Endothelial cell of umbilical vein (primary cell): Measurements from ENCODE around the gene RPS19BP1. TPM values are rescaled to one million over a fixed set of nuclear protein-coding genes. Genes with fewer than 3 reads are reported as not detected.

Experiments used
- BruUV-seq: library from RNA; stranded (reverse); fragments of 400-500 nt; replicated peaks from 2 replicates; lab custom pipeline; 2021; lab: Mats Ljungman, UMichigan
- CTCF ChIA-PET: fragments of 300-600, 350-600 bp; sonication (Branson Sonifier 250); formaldehyde crosslinking; loops from one replicate; lab custom pipeline; 2021; ENCODE audit warnings: antibody characterized with exemption, inconsistent platforms; lab: Charles Lee
- POLR2A ChIA-PET: fragments of 300-600, 350-600 bp; sonication (Branson Sonifier 250); formaldehyde crosslinking; loops from one replicate; lab custom pipeline; 2021; ENCODE audit warnings: antibody characterized with exemption, inconsistent platforms; lab: Charles Lee
- DNase-seq: peaks from one replicate; pipeline ENCODE4 v3.0.0-alpha.2; 2011; ENCODE audit warnings: low read depth, low spot score
- FAIRE-seq: peaks from 2 replicates; lab custom pipeline; 2011; peaks lifted over from hg19 to GRCh38; lab: Jason Lieb, UNC
- H2AFZ ChIP-seq: 2 replicates; pipeline ENCODE4 v1.6.0; 2012; ENCODE audit warnings: low read depth, low read length, control low read depth, inconsistent platforms
- H3K27ac ChIP-seq: 2 replicates; pipeline ENCODE4 v1.5.1; 2011; ENCODE audit warnings: low read depth, mild to moderate bottlenecking, control low read depth, low read length, moderate library complexity; ENCODE audit not compliant: insufficient read depth
- H3K27me3 ChIP-seq, 2 experiments: 2 replicates each; pipeline versions ENCODE4 v1.6.0 to v1.6.1; 2011; ENCODE audit warnings: low read length in 2 of 2, mixed read lengths in 1 of 2; ENCODE audit not compliant: control insufficient read depth in 2 of 2, insufficient read depth in 2 of 2
- H3K36me3 ChIP-seq, 2 experiments: 2 replicates in 1 of 2; 3 replicates in 1 of 2; pipeline ENCODE4 v1.5.1; 2011; ENCODE audit warnings: low read length in 2 of 2, mild to moderate bottlenecking in 1 of 2, moderate library complexity in 1 of 2; ENCODE audit not compliant: control insufficient read depth in 2 of 2, insufficient read depth in 2 of 2; ENCODE audit errors: extremely low read depth in 1 of 2
- H3K4me1 ChIP-seq: 3 replicates; pipeline ENCODE4 v1.5.1; 2011; ENCODE audit warnings: mild to moderate bottlenecking, low read length; ENCODE audit not compliant: control insufficient read depth, insufficient read depth; ENCODE audit errors: extremely low read depth
- H3K4me2 ChIP-seq: 2 replicates; pipeline ENCODE4 v1.6.1; 2011; ENCODE audit warnings: low read length, control low read depth, mixed read lengths; ENCODE audit not compliant: insufficient read depth
- H3K4me3 ChIP-seq, 3 experiments: fragments of 200-600 bp in 1 of 3; sonication (generic), shearing (Covaris generic) in 1 of 3; replicated peaks in 1 of 3; 2 replicates each; pipeline ENCODE4 v1.5.1; 2011 to 2016; ENCODE audit warnings: control low read depth in 3 of 3, low read length in 3 of 3, mild to moderate bottlenecking in 2 of 3, inconsistent platforms in 1 of 3, low read depth in 1 of 3, moderate library complexity in 1 of 3; ENCODE audit not compliant: insufficient read depth in 1 of 3
- H3K79me2 ChIP-seq: 2 replicates; pipeline ENCODE4 v1.6.0; 2012; ENCODE audit warnings: low read length, inconsistent platforms; ENCODE audit not compliant: control insufficient read depth, insufficient read depth
- H3K9ac ChIP-seq: replicated peaks from 2 replicates; pipeline ENCODE3; 2011; ENCODE audit warnings: low read length, control low read depth; ENCODE audit not compliant: insufficient read depth; ENCODE audit errors: extremely low read depth
- H3K9me1 ChIP-seq: replicated peaks from 3 replicates; pipeline ENCODE4 v1.6.0; 2011; ENCODE audit warnings: mild to moderate bottlenecking, low read length; ENCODE audit not compliant: control insufficient read depth, insufficient read depth; ENCODE audit errors: extremely low read depth
- H3K9me3 ChIP-seq: replicated peaks from 2 replicates; pipeline ENCODE4 v1.5.1; 2012; ENCODE audit warnings: low read length, inconsistent platforms; ENCODE audit not compliant: control insufficient read depth, insufficient read depth
- H4K20me1 ChIP-seq: replicated peaks from 2 replicates; pipeline ENCODE3; 2011; ENCODE audit warnings: mild to moderate bottlenecking, low read length; ENCODE audit not compliant: control insufficient read depth, insufficient read depth; ENCODE audit errors: extremely low read depth
- EZH2 ChIP-seq: IDR thresholded peaks from 2 replicates; pipeline ENCODE4 v1.6.1; 2012; ENCODE audit warnings: borderline replicate concordance, low read depth, mild to moderate bottlenecking, moderate library complexity, low read length, inconsistent platforms; ENCODE audit not compliant: severe bottlenecking
- MAX ChIP-seq: IDR thresholded peaks from 2 replicates; pipeline ENCODE4 v1.6.1; 2011; ENCODE audit not compliant: insufficient read depth, insufficient read length
- MYC ChIP-seq: IDR thresholded peaks from one replicate; pipeline ENCODE4 v1.6.1; 2011; ENCODE audit warnings: mild to moderate bottlenecking, low read depth, low read length
- dilution Hi-C: fragments of 300-500 bp; cut with MboI; formaldehyde crosslinking; loops from one replicate; pipeline ENCODE4 v1.15.0; 2019; ENCODE audit warnings: low sequenced_read_pairs; ENCODE audit not compliant: extremely low pct_ligation_motif_present
- intact Hi-C: fragments of 100-400 bp; cut with micrococcal nuclease; formaldehyde crosslinking; loops from one replicate; pipeline ENCODE4 v1.10.0; 2022
- polyA plus RNA-seq, 4 experiments: library from polyadenylated mRNA; depleted of rRNA in 3 of 4; stranded (reverse) in 3 of 4; unstranded in 1 of 4; fragments of >200 nt; gene quantifications; 2 replicates each; pipeline versions ENCODE4 v1.2.1 to v1.2.3, GENCODE V29; 2011 to 2012; ENCODE audit warnings: missing spikeins in 1 of 4
- total RNA-seq: library from RNA; stranded (reverse); gene quantifications from 2 replicates; pipeline ENCODE4 v1.2.3, GENCODE V29; 2021

RPS19BP1 gene
- total and polyA plus RNA-seq, 2 donors (not counting 3 experiments of a cell fraction or from before 2014, with no cell fraction given): 66.6 to 84.3 TPM

DNA sequence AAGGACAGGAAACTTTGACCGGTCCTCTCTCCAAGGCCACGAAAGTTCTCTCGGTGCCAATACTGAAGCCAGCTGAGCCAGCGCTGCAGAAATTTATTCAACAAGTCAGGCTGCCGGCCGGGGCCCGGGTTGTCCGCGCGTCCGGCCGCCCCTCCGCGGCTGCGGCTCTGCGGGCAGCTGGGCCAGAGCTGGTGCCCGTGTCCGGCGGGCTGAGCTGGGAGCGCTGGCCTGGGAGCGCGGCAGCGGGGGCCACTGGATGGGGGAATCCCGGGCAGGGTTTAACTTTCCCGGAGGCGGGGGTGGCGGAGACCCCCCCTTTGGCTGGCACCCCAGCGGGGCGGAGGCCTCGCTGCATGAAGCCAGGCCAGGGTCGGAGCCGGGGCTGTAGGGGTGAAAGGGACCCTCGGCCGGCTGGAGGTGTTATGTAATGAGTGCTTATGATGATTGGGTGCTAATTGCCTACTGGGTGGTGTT lies 25.7 kb upstream of the RPS19BP1 start:
- H3K9ac ChIP-seq: no peak overlapping the region
- no peaks in the 10 kb centered on the region for H4K20me1 ChIP-seq
- no peak overlapping the region for H3K4me2 ChIP-seq
- FAIRE-seq (no peak), DNase-seq (no peak)
- H3K4me1 ChIP-seq: no peaks in the 10 kb centered on the region
- POLR2A ChIA-PET: no interaction called here
- no peaks in the 10 kb centered on the region for H3K79me2 ChIP-seq
- BruUV-seq: no TSS peak
- peaks cover 31 to 33% of the 10 kb centered on the region in 2 experiments for H3K27me3 ChIP-seq
- CTCF ChIA-PET: interaction anchor here (2.2 to 5.5 kb wide), 2 partner anchors 250 to 466 kb away, joined by 17 to 52 read pairs; no protein-coding TSS in a partner anchor
- TF ChIP-seq MYC (no peak), MAX (no peak), EZH2 (peak; percentile 68)
- no peaks in the 10 kb centered on the region for H3K9me3 ChIP-seq
- H3K27ac ChIP-seq: no peak overlapping the region
- H3K4me3 ChIP-seq: no peak overlapping the region
- no peaks in the 10 kb centered on the region for H3K9me1 ChIP-seq
- no peaks in the 10 kb centered on the region for H3K36me3 ChIP-seq
- dilution Hi-C loops: loop anchor here (25.0 kb wide), 1 partner anchor 454 kb away; no protein-coding TSS in a partner anchor
- intact Hi-C loops: no loop called here
- H2AFZ ChIP-seq: no peak overlapping the region

DNA sequence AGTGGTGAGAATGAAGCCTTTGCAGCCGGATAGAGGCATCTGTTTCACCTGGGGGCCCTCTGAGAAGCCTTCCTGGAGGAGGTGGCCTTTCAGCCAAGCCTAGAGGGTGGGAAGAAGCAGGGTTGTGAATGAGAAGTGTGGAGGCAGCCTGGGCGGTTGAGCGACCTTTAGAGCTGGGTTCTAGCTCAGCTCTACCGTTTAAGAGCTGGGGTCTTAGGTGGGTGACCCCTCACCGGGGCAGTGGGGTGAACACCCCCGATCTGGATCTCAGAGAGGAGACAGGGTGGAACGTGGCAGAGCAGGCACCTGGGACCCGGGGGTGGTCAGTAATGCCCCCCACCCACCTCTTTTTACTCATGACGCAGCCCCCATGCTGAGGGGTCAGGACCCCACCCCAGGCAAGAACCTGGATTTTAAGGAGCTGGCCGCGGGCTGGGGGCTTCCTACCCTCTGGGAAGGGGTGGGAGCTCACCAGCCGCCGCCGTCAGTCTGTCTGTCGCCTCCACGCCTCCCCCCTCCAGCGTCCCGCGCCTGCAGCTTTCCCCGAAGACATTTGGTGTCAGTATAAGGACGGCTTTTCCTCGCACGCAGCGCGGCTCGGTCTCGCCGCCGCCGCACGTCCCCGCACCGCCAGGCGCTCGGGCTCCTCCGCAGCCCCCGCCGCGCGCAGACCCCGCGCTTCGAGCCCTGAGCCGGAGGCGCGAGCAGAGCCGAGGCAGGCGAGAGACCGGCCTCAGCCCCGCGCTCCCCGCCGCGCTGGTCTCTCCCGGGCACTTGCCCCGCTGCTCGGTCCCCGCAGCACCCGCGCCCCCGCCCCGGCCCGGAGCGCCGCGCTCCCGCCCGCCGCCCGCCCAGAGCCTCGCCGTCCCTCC lies 24.7 kb upstream of the RPS19BP1 start:
- H3K79me2 ChIP-seq: no peaks in the 10 kb centered on the region
- H3K4me2 ChIP-seq: no peak overlapping the region
- DNase-seq (no peak), FAIRE-seq (no peak)
- ChIA-PET CTCF (interaction anchor here (0.7 to 5.5 kb wide), 5 partner anchors 13 to 479 kb away, joined by 3 to 52 read pairs (median 4); no protein-coding TSS in a partner anchor), POLR2A (no interaction called here)
- TF ChIP-seq EZH2 (peak; percentile 88), MAX (no peak)
- H3K9me1 ChIP-seq: no peaks in the 10 kb centered on the region
- no TSS peak for BruUV-seq
- no peaks in the 10 kb centered on the region for H3K9me3 ChIP-seq
- H3K27ac ChIP-seq: no peak overlapping the region
- dilution Hi-C loops: loop anchor here (25.0 kb wide), 1 partner anchor 455 kb away; no protein-coding TSS in a partner anchor
- H3K4me3 ChIP-seq: no peak overlapping the region
- H3K36me3 ChIP-seq: no peaks in the 10 kb centered on the region
- H4K20me1 ChIP-seq: no peaks in the 10 kb centered on the region
- H3K27me3 ChIP-seq: peaks cover 31 to 33% of the 10 kb centered on the region in 2 experiments
- no peak overlapping the region for H2AFZ ChIP-seq
- intact Hi-C loops: no loop called here
- no peak overlapping the region for H3K9ac ChIP-seq
- no peaks in the 10 kb centered on the region for H3K4me1 ChIP-seq
